KBM-7 (cell line): ENCODE measurements around the gene FOXP1.
"Not testable (repeated sequence)": the region's sequence is repeated elsewhere in the genome, so short reads cannot be mapped to it uniquely, and the experiment has no call there.

ENCODE experiments used
- DNase-seq: peaks from one replicate; pipeline ENCODE4 v3.0.0-alpha.2; 2015
- in situ Hi-C: fragments of 300-500 bp; cut with MboI; formaldehyde crosslinking; loops from 2 replicates; pipeline ENCODE4 v1.14.3; 2020; ENCODE audit warnings: low sequenced_read_pairs, low pct_unique_long_range_greater_than_20kb, mixed read lengths

Gene FOXP1

DNA sequence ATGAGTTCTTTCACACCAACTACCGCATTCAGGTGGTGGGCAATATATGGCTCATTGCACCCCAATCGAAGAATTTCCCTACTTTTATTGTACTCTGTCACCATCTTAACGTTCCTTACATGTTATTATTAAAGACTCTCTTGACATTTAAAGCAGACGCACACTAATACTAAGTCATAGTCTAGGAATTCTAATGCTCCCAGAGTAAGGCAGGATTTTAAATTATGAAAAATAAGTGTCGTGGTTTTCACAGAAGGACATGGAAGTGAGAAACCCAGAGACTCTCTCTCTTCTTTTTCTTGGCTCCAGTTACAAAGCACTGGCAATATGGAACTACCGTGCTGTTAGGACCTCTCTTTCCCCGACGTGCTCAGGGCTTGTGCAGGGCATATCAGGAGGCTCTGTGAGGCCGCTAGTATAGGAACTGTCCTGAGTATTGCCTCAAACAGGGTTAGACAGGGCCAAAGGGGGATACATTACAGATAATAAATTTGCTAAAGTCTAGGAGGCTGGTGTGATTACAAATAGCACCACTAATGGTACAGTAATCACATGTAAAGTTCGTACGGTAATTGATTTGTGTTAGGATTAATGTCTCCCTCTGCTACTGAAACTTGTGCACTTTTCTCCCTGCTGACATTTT, 590.8 kb downstream of the FOXP1 start:
- DNase-seq, result no peak
- in situ Hi-C loops, result no loop called here

DNA sequence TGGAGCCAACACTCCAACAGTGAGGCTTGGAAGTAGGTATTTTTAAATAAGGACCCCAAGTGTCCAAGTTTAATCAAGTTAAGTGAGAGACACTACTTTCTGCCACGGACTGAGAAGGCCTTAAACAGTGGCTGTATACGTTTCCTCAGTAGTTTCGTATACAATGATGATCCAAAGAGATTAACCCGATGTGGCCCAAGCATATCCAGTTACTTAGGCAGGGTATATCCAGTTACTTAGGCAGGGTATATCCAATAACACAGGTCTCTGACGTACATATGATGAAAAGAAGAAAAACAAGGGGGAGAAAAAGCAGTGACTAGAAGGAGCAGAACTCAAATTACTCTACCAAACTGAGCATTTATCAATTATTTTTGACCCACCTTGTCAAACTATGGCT, 591.4 kb downstream of the FOXP1 start:
- in situ Hi-C loops, result no loop called here
- no peak for DNase-seq

DNA sequence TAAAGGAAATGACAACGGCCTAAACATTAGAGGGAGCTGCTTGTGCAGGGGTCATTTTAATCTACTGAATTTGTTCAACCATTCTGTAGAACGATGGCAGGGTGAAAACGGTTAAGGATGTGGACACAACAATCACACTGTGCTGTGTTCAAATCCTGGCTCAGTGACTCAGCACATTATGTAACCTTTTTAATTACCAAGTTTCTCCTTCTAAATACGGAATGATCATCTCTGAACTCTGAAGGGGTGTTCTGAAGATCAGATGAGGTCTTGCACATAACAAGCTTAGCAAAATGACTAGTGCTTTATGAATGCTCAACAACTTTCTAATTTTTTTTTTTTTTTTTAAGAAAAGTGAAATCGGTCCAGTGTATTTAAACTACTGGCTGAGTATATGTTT, 592.8 kb downstream of the FOXP1 start:
- DNase-seq, result no peak
- in situ Hi-C loops, result no loop called here

DNA sequence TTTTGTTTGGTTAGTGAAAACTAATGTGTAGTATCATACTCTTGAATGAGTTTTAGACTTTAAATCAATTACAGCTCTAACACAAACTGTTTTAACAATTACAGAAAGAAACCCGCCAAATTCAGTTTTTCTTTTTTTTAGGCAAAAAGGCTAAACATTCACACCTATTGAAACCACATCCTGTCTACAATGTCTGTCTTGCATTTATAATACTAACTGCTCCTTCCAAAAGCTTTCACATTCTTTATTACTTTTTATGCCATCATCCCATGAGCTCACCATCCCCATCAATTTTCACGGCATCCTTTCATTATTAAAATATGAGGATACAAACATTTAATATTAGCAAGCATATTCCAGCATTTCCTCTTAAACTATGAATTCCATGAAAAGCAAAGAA, 593.3 kb downstream of the FOXP1 start:
- in situ Hi-C loops, result no loop called here
- DNase-seq, result no peak

DNA sequence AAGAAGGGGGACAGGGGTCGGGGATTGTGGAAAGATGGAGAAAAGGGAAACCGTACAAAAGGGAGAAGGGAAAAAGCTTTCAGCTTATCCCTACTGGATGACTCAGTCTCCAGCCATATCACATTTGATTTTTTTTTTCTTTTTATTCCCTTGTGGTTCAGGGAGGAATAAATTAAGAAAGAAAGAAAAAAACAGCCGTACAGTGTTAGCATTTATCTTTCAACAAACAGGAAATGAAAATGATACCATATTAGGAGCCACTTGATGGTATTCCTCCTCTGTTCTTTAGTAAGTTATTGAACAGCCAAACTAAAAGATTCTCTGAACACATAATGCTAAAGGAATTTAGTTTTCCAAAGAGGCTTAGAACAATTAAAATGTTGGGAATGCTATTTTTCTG, 594.4 kb downstream of the FOXP1 start:
- DNase-seq, result no peak
- in situ Hi-C loops, result no loop called here

DNA sequence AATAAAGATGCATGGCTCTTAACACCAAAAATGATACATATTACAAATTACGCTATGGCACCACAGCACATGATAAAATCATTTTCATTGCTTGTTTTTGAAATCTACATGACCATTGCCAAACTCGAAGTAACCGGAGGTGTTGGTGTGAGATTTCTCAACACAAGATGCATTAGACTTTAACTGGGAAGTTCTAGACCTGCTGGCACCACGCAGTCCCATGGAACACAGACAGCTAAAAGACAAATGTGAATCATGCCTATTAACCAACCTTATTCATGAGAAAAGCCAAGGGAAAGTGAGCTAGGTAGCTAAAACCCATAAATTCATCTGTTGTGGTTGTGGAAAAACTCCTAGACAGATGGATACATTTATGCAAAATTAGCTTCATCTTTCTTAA, 595.4 kb downstream of the FOXP1 start:
- in situ Hi-C loops, result no loop called here
- no peak for DNase-seq

DNA sequence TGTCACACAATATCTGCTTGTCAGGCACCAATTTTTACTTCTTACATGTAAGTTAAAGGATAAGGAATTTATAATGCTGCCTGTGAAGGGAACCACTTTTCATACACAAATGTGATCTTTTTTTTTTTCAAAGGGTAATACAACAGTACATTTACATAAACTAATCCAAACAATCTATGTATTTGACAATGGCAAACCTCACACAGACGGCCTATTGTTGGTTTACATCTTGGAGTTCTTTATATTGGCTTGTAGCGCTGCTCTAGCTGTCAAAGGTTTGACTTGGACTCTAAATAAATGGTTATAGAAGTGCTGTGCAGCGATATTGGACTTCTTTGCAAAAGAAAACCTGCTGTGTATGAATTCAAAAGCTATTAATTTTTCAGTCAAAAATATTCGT, 598.0 kb downstream of the FOXP1 start:
- DNase-seq, result no peak
- in situ Hi-C loops, result no loop called here

DNA sequence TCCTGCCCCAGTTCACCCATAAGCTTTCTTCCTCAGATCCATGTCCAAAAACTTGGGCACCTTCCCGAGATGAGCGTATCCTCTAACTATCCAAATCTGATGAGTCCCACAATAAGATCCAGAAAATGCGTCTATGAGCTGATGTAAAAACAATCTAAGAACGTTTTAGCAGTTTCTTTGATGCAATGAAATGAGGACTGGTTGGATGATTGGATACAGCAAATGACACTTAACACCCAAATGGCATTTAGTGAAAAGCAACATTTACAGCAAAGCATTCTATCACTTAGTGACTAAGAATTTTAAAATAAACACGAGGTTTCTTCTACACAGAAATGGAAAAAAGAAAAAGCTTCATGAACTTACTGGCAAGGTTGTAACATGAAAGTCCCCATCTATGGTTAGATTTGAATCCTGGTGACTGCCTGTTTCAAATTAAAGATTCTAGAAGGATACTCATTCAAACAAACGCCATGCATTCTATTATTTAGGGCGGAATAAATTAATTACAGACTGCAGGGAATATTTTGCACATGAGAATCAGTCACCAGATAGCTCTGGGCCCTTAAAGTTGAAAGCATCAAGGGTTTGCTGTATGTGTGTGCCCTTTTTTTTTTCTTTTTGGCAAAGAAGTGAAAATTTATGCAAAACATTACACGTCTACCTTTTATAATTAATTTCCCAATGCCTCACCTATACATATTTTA, 598.6 kb downstream of the FOXP1 start:
- no peak for DNase-seq
- in situ Hi-C loops, result no loop called here

DNA sequence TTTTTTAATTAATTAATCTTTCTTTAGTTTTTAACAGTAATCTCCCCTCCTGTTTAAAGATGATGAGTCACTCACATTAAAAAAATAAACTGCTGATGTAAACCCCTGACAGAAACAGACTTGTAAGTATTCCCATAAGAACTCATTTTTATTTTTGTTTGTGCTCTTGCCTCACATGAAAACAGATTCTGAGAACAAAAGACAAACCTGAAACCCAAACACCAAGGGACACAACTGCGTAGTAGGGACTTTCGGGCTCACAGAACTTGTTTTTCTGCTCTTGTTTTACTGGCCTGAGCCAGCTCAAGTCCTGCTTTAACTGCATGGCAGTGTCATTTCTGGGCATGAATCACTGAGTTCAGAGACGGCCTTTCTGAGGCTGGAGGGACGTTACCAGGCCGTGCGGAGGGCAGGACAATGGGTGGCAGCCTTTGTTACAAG, 600.8 kb downstream of the FOXP1 start:
- in situ Hi-C loops, result no loop called here
- no peak for DNase-seq

DNA sequence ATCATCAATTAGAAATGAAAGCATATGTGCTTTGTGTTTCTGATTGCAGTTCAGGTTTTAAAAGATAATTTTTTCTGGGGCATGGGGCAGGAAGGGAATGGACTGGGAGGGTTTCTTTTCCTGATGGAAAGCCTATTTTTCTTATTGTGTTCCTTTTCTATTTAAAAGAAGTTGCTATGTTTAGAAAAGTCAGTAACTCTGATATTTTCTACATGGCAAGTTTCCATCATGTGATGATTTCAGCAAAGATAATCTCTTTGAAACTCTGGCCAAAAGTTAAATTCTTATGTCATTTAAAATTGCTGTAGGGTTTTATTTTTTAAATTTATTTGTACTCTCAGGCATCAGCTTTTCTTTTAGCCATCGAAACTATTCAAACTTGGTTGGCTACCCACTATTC, 601.2 kb downstream of the FOXP1 start:
- in situ Hi-C loops, result no loop called here
- DNase-seq, result no peak

DNA sequence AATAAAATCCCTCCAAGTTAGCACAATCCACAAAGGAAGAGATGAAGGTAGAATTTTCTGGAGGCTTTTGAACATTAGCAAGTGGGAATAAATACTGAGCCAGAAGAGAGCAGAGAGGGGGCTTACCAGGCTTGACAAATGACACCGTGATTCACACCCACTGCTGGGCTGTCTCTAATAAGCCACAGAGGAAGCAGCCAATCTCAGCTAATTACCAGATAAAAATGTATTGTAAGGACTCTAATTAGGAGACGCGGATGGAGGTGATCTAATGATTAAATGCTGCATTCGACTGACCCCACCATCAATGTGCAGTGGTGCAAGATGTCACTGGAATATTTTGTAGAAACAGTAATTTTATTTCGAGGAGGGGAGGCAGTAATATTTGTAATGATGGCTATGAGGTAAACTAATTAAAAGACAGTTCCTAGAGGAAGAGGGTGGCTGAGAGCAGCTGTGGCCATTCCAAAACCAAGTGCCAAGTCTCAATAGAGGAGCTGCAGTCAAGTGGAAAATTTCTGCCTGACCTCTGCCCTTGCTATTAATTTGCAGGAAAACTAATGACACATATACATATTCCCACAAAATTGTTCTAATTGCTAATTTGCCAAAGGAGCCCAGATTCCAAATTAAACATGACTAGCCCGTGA, 602.2 kb downstream of the FOXP1 start:
- in situ Hi-C loops, result no loop called here
- no peak for DNase-seq

DNA sequence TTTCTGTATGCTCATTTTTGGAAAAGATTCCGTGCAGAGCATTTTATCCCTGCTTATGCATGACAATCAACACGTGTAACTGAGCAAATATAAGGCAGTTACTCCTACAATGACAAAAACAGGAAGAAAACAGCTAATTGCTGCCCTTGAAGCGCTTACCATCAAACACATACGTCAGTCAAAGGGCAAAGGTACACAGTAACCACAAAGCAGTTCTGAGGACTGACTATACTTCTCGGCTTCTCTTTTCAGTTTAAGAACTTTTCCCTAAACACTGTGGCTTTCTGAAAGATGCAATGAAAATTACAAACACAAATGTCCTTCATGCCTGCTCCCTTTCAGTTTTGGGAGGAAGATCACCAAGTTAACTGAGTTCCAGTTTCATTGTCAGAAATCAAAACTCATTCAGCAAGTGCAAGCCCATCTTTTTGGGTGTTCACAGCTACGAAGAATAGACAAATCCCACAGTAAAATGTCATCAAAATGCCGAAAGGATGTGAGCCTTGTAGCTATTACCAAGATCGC, 602.8 kb downstream of the FOXP1 start:
- no peak for DNase-seq
- in situ Hi-C loops, result no loop called here

DNA sequence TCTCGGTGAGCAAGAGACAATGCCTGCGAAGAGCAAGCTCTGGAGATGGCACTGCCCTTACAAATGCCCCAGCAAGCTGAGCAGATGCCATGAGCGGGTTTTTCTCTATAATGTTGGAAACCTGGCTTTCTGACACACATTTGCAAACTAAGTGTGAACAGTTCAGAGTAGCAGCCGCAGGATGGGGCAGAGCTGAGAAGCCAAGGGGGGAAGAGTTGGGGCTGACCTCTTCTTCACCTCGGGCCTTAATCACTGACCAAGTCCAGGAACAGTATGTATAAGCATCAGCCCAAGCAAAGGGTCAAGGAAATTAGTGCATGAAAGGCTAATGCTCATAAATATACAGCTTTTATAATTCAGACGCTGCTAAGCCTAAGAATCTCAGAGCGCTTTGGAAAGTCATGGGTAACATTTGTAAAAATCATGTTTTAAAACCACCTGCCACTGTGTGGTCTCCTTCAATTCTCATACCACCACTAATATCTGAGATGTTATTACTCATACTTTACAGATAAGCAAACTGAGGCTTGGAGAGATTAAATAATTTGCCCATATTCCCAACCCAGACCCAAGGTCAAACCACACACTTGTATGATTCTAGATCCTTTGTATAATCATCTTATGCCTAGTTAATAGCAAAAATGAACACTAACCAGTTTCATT, 603.4 kb downstream of the FOXP1 start:
- in situ Hi-C loops, result no loop called here
- DNase-seq, result no peak

DNA sequence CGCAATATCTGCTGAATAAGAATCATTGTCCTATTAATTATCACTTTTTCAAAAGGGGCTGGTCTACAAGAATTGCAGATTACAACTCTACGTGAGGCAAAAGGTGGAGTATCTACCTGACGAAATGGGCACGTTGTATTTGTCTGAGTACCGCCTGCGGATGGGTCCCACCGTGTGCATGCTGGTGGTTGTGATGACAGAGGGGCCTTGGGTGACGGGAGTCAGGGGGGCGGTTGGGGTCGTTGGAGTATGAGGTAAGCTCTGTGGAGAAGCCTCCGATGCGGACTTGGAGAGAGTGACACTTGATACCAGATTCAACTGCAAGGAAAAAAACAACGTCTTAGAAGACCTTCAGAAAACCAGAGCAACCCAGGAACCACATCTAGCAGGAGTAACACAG, 605.8 kb downstream of the FOXP1 start:
- in situ Hi-C loops, result no loop called here
- DNase-seq, result no peak

DNA sequence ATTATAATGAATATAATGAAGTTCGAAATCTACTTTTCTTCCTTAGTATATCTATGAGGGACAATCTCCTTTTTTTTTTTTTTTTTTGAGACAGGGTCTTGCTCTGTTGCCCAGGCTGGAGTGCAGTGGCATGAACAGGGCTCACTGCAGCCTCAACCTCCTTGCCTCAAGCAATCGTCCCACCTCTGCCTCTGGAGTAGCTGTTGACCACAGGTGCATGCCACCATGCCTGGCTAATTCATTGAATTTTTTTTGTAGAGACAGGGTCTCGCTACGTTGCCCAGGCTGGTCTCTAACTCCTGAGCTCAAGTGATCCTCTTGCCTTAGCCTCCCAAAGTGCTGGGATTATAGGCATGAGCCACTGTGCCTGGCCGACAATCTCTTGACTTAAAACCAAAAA, 607.5 kb downstream of the FOXP1 start:
- in situ Hi-C loops, result not testable (repeated sequence)

DNA sequence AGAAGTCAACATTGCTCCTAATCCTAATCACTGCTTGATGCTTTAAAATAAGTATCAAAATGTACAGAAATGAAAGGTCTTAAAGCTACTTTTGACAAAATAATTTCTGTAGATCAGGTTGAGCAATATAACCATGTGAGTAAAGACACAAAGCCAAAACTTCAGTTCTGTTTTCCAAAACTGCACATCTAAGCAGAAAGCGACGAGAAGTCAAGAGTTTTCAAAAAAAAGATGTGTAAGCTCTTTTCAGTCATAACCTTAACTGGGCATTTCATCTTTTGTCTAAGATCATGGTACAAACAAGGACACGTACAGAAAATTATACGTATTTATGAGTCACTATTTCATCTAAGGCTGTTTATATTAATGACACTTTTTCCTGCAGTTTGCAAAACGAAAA, 608.8 kb downstream of the FOXP1 start:
- no peak for DNase-seq
- in situ Hi-C loops, result no loop called here

More for the DNA sequence above, 607.5 kb downstream of the FOXP1 start:
- not testable (repeated sequence) for DNase-seq

DNA sequence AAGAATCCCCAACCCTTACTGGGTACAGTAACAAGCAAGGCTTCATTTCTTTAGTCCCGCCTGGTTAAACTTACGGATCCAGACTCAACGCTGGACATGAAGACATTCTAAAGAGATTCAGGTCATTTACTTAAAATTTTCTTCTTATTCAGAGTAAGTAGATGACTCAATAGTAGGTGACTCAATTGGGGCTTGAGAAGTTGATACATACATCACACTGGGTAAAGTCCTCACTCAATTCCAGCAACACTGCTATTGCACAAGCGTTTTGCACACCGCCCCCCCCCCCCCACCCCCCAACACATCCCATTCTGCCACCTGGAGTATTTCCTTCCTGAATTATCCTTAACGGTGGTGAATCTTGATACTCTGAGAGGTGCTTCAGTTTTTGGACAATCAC, 610.0 kb downstream of the FOXP1 start:
- DNase-seq, result no peak
- in situ Hi-C loops, result no loop called here

DNA sequence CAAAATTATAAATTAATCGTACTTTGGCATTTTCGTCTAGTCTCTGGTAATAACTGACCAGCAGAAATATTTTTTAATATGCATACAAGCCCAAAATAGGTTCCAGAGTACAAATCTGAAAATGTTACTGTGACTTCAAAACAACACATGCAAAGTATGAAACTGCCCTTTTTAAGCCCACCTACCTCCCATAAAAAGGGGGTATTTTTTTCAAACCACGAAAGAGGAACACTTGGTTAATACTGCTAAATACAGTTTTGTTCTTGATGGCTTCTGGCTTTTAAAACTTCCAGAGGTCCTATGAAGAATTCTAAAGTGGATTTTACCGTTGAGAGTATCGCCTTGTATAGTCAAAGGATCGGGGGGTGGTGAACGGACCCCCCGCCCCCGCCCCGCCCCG, 610.7 kb downstream of the FOXP1 start:
- no peak for DNase-seq
- in situ Hi-C loops, result no loop called here

DNA sequence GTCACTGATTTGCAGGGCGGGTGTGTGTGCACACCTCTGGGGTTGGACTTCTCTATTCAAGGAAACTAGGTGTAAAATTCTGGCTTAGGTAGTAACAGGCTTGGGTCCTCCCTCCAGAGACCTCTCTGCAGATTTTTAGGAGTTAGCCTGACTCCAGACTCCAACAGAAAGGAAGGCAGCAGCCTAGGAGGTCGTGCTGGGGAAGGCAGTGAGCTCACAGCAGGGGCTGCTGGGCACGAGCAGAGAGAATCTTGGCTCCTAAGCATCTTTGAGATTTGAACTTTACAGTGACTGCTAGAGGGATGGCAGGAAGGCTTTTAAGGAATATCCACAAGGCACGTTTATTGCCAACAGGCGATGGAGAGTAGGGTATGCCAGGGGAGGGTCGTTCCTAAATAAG, 612.6 kb downstream of the FOXP1 start:
- no peak for DNase-seq
- in situ Hi-C loops, result no loop called here

DNA sequence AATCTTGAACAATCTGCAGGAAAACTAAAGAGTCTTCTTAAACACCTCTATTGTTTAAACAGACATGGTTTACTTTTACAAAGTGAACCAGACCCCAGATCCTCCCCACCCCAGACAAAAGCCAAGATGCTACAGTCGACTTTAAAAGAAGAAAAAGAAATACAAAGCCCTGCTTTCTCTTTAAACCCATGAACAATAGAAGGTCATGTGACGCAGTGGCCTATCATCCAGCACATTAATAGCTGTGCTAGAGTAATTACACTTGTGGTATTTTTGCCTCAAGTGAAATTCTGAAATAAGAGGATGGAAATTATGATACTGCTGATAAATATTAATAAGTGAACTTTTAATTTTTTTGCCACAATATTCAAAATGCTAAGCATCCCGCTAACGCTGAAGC, 613.4 kb downstream of the FOXP1 start:
- in situ Hi-C loops, result no loop called here
- DNase-seq, result no peak
